ENCODE results near the gene REXO5. TPM values are rescaled to one million over a fixed set of nuclear protein-coding genes. Genes with fewer than 3 reads are reported as not detected.
A peak's percentile ranks its signal among the peaks of the same experiment; 100 is the strongest.

REXO5 gene
- total RNA-seq, 1 donor, result 6.9 TPM

DNA sequence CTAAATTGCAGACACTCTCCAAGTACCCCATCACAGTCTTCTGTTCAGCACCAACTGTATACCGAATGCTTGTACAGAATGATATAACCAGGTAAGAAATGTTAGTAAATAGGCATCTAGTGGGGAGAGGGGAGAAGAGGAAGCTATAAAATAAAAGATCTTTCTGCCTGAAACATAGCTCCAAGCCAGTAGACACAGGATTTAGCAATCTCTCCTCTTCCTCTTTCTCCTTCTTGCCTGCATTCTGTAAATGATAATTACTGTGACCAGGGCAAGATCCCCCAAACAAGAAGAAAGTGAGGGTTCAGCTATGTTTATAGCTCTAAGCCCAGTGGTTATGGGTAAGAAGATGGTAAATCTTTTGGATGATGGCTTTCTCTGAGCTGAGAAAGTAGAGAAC, 24.6 kb upstream of the REXO5 start:
- no peak for DNase-seq (ENCODE audit: low read depth)
- TF ChIP-seq, protein P1, sequence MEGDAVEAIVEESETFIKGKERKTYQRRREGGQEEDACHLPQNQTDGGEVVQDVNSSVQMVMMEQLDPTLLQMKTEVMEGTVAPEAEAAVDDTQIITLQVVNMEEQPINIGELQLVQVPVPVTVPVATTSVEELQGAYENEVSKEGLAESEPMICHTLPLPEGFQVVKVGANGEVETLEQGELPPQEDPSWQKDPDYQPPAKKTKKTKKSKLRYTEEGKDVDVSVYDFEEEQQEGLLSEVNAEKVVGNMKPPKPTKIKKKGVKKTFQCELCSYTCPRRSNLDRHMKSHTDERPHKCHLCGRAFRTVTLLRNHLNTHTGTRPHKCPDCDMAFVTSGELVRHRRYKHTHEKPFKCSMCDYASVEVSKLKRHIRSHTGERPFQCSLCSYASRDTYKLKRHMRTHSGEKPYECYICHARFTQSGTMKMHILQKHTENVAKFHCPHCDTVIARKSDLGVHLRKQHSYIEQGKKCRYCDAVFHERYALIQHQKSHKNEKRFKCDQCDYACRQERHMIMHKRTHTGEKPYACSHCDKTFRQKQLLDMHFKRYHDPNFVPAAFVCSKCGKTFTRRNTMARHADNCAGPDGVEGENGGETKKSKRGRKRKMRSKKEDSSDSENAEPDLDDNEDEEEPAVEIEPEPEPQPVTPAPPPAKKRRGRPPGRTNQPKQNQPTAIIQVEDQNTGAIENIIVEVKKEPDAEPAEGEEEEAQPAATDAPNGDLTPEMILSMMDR (IDR thresholded peaks at IDR 0.05; ENCODE audit: insufficient read depth, low read depth, low read length), result no peak
- no peak overlapping the region for H3K4me3 ChIP-seq (ENCODE audit: low read depth, low read length)

DNA sequence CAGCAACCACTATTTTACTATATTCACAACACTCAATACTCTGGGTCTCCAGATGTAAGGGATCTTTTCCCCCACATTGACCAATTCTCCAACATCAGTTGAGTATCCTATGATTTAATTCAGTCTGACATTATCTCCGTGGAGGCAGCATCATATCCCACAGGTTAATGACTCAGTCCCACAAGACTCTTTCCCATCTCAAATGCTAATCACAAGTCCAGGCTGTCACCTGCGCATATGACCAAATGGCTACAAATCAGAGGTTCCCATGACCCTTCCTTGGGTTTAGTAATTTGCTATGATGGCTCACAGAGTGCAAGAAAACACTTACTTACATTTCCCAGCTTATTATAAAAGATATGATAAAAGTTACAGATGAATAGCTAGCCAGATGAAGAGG, 23.9 kb upstream of the REXO5 start:
- DNase-seq (ENCODE audit: low read depth), result no peak
- no peak overlapping the region for H3K4me3 ChIP-seq (ENCODE audit: low read depth, low read length)
- TF ChIP-seq, protein P1 (IDR thresholded peaks at IDR 0.05; ENCODE audit: insufficient read depth, low read depth, low read length), result no peak

DNA sequence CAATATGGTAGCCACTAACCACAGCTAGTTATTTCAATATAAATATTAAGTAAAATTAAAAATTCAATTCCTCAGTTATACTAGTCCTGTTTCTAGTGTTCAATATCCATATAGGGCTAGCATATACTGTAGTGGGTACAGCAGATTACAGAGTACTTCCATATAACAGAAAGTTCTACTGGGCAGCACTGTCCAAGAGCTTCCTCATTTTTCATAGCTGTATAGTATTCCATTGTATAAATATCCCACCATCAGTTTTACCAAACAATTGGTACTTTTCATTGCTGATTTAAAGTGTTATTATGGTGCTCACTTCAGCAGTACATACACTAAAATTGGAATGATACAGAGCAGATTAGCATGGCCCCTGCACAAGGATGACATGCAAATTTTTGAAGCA, 22.1 kb upstream of the REXO5 start:
- no peak for DNase-seq (ENCODE audit: low read depth)
- TF ChIP-seq, protein P1 (IDR thresholded peaks at IDR 0.05; ENCODE audit: insufficient read depth, low read depth, low read length), result no peak
- H3K4me3 ChIP-seq (ENCODE audit: low read depth, low read length), result no peak overlapping the region

- TF ChIP-seq, protein P1 (IDR thresholded peaks at IDR 0.05; ENCODE audit: insufficient read depth, low read depth, low read length), result no peak
- H3K4me3 ChIP-seq (ENCODE audit: low read depth, low read length), result no peak overlapping the region
- no peak for DNase-seq (ENCODE audit: low read depth)
These were observed 17.2 kb upstream of the REXO5 start for GRCh38 chr16:20789130-20789529.

- no peak overlapping the region for H3K4me3 ChIP-seq (ENCODE audit: low read depth, low read length)
- DNase-seq (ENCODE audit: low read depth), result no peak
- TF ChIP-seq, protein P1 (IDR thresholded peaks at IDR 0.05; ENCODE audit: insufficient read depth, low read depth, low read length), result no peak
These were observed 14.3 kb upstream of the REXO5 start for GRCh38 chr16:20791923-20792612.

- H3K4me3 ChIP-seq (ENCODE audit: low read depth, low read length), result no peak overlapping the region
- TF ChIP-seq, protein P1 (IDR thresholded peaks at IDR 0.05; ENCODE audit: insufficient read depth, low read depth, low read length), result no peak
- no peak for DNase-seq (ENCODE audit: low read depth)
These were observed 8.0 kb upstream of the REXO5 start for GRCh38 chr16:20798364-20798763.

- no peak overlapping the region for H3K4me3 ChIP-seq (ENCODE audit: low read depth, low read length)
- TF ChIP-seq, protein P1 (IDR thresholded peaks at IDR 0.05; ENCODE audit: insufficient read depth, low read depth, low read length), result peak; percentile 35
- peak; percentile 7 for DNase-seq (ENCODE audit: low read depth)
These were observed 6.7 kb upstream of the REXO5 start for GRCh38 chr16:20799599-20799998.

Data from fibroblast of villous mesenchyme (primary cell).